Body of pancreas (tissue), 4 donors: Measurements from ENCODE around the gene VWC2L. TPM values are rescaled to one million over a fixed set of nuclear protein-coding genes. Genes with fewer than 3 reads are reported as not detected.

Experiments used
- ATAC-seq: fragments of 150-250 bp; one replicate; pipeline ENCODE4 v1.9.1; 2016
- DNase-seq, 4 donors: peaks; one replicate each; pipeline ENCODE4 v3.0.0-alpha.2; 2019
- H3K27ac ChIP-seq, 4 donors: fragments of 200-600 bp; sonication (generic); 1 replicate in 3 of 4; 2 replicates in 1 of 4; pipeline versions ENCODE4 v1.5.1 to v1.6.1; 2016 to 2019; ENCODE audit warnings: mild to moderate bottlenecking in 1 of 4, mixed read lengths in 1 of 4, moderate library complexity in 1 of 4
- H3K27me3 ChIP-seq, 2 donors: fragments of 200-600 bp; sonication (generic); one replicate each; pipeline ENCODE4 v1.6.0; 2016; ENCODE audit warnings: mild to moderate bottlenecking in 1 of 2
- H3K36me3 ChIP-seq, 2 donors: fragments of 200-600 bp; sonication (generic); replicated peaks in 1 of 2; 2 replicates each; pipeline ENCODE4 v1.5.1; 2016; ENCODE audit warnings: low read depth in 2 of 2; ENCODE audit not compliant: insufficient read depth in 1 of 2
- H3K4me1 ChIP-seq: fragments of 200-600 bp; sonication (generic); one replicate; pipeline ENCODE4 v1.6.0; 2016
- H3K4me3 ChIP-seq, 2 donors: fragments of 200-600 bp; sonication (generic); 1 replicate in 1 of 2; 2 replicates in 1 of 2; pipeline ENCODE4 v1.5.1; 2016 to 2019
- H3K9me3 ChIP-seq, 3 donors: fragments of 200-600 bp; sonication (generic); 1 replicate in 2 of 3; 2 replicates in 1 of 3; pipeline ENCODE4 v1.5.1; 2016
- POLR2A ChIP-seq, 3 donors: fragments of 450-650 bp; IDR thresholded peaks; one replicate each; pipeline ENCODE4 v1.6.1; 2016; ENCODE audit warnings: antibody characterized with exemption in 3 of 3, mild to moderate bottlenecking in 2 of 3
- WGBS, 2 donors: methylation state at CpG; one replicate each; pipeline ENCODE4 v1.1.5; 2017; 5-methylcytosine and 5-hydroxymethylcytosine counted together
- intact Hi-C: fragments of 100-400 bp; cut with DNase I; formaldehyde crosslinking; loops from one replicate; pipeline ENCODE4 v1.15.1; 2023
- total RNA-seq, 2 donors: library from RNA; depleted of rRNA; stranded (reverse); fragments of >200 nt; gene quantifications; one replicate each; pipeline ENCODE4 v1.1.0, GENCODE V29; 2016
- TF ChIP-seq, protein P1 (sequence below), 7 experiments: fragments of 450-650 bp in 4 of 7; fragments of 200-600 bp in 3 of 7; sonication (generic) in 3 of 7; IDR thresholded peaks; one replicate each; pipeline ENCODE4 v1.5.1; 2016 to 2019; ENCODE audit warnings: antibody characterized with exemption in 7 of 7

Gene VWC2L
- total RNA-seq, 2 donors from 2014 or later, result not detected

DNA sequence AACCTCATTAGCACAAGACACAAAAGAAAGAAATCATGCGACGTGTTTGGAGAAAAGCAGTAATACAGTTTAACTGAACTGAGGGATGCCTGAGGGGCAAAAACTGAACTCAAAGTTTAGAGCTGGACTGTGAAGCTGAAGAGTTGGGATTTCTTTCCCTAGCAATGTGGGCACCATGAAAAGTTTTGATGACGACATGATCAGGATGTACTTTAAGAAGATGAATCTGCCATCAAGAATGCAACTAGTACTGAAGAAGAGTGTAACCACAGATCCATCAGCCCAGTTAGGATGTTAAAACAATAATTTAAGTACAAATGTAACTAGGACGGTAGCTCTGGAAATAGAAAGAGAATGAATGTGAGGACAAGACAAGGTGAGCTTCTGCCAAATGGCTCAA, 196.2 kb downstream of the VWC2L start:
- DNase-seq, result no peak
- Histone ChIP-seq H3K9me3 (no peaks in the 10 kb centered on the region), H3K4me1 (no peaks in the 10 kb centered on the region), H3K4me3 (no peak overlapping the region), H3K36me3 (no peaks in the 10 kb centered on the region), H3K27me3 (no peaks in the 10 kb centered on the region), H3K27ac (no peak overlapping the region)
- ATAC-seq, result no peak
- intact Hi-C loops, result no loop called here
- TF ChIP-seq, protein P1, sequence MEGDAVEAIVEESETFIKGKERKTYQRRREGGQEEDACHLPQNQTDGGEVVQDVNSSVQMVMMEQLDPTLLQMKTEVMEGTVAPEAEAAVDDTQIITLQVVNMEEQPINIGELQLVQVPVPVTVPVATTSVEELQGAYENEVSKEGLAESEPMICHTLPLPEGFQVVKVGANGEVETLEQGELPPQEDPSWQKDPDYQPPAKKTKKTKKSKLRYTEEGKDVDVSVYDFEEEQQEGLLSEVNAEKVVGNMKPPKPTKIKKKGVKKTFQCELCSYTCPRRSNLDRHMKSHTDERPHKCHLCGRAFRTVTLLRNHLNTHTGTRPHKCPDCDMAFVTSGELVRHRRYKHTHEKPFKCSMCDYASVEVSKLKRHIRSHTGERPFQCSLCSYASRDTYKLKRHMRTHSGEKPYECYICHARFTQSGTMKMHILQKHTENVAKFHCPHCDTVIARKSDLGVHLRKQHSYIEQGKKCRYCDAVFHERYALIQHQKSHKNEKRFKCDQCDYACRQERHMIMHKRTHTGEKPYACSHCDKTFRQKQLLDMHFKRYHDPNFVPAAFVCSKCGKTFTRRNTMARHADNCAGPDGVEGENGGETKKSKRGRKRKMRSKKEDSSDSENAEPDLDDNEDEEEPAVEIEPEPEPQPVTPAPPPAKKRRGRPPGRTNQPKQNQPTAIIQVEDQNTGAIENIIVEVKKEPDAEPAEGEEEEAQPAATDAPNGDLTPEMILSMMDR (IDR thresholded peaks at IDR 0.05), result no peak
- TF ChIP-seq POLR2A (IDR thresholded peaks at IDR 0.05), result no peak
- 82 to 86% methylated on average over 4 of the region's 4 CpGs for WGBS, 2 donors

DNA sequence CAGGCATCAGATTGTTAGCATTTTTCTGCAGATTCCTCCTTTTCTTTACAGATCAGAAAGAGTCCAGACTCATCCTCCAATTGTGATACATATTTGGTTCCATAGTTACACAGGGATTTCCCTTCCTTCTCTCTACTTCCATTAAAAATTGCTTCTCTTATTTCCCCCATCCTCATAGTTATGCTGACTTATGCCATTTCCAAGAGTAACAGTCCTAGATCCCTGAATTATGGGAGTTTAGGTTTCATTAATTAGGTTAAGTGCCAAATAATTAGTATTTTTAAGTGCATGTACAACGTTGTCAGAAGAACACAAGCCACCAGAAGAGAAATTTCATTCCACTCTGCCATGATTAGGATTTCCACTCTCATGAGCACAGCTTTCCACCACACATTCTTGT, 200.2 kb downstream of the VWC2L start:
- Histone ChIP-seq H3K27ac (no peak overlapping the region), H3K27me3 (no peaks in the 10 kb centered on the region), H3K9me3 (no peaks in the 10 kb centered on the region), H3K36me3 (no peaks in the 10 kb centered on the region), H3K4me3 (no peak overlapping the region), H3K4me1 (no peaks in the 10 kb centered on the region)
- ATAC-seq, result no peak
- 30 to 42% methylated on average over 1 of the region's 1 CpG for WGBS, 2 donors
- intact Hi-C loops, result no loop called here
- TF ChIP-seq, protein P1 (IDR thresholded peaks at IDR 0.05), result no peak
- no peak for TF ChIP-seq POLR2A (IDR thresholded peaks at IDR 0.05)
- no peak for DNase-seq

DNA sequence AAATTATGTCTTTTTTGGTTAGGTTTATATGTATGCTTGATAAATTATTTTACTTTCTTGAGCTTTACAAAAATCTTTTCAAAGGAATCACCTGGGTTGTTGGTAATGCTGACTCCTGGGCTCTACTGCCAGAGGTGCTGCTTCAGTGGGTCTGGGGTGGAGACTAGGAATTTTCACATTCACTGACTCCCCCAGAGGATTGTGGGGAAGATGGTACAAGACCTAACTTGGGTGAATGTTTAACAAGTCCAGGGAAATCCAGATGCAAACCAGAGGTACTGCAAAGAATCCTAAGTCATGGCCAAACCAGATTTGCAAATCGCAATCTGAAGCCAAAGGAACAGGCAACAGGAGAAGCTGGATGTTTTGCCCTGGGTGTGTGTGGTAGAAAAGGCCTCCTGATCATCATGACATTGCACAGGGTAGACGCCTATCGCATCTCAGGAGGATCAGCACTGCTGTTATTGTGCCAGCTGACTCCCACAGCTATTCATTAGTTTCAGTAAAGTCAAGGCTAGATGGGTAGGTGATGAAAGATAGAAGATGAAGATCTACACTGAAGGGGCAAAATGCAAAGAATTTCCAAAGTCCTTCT, 213.4 kb downstream of the VWC2L start:
- H3K4me3 ChIP-seq, result no peak overlapping the region
- intact Hi-C loops, result no loop called here
- DNase-seq (no peak), ATAC-seq (no peak)
- TF ChIP-seq, protein P1 (IDR thresholded peaks at IDR 0.05), result no peak
- no peak for TF ChIP-seq POLR2A (IDR thresholded peaks at IDR 0.05)
- WGBS, 2 donors, result 55 to 71% methylated on average over 3 of the region's 3 CpGs
- H3K4me1 ChIP-seq, result no peaks in the 10 kb centered on the region
- H3K9me3 ChIP-seq, result no peaks in the 10 kb centered on the region
- H3K27ac ChIP-seq, result no peak overlapping the region
- no peaks in the 10 kb centered on the region for H3K36me3 ChIP-seq
- no peaks in the 10 kb centered on the region for H3K27me3 ChIP-seq

DNA sequence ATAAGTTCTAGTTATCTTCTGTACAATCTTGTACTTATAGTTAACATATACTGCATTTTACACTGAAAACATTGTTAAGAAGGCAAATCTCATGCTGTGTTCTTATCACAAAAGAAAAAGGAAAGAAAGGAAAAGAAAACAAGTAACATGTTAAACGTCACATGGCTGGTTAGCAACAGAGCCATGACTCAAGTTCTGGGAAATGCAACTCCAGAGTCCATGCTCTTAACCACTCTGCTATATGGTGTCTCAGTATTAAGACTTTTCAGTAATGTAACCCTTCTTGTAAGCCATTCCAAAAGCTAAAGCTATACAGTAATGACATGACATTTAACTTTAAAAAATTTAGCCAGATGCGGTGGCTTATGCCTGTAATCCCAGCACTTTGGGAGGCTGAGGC, 217.2 kb downstream of the VWC2L start:
- ATAC-seq, result no peak
- WGBS, 2 donors, result 52 to 62% methylated on average over 2 of the region's 2 CpGs
- intact Hi-C loops, result no loop called here
- no peaks in the 10 kb centered on the region for H3K9me3 ChIP-seq
- no peak for TF ChIP-seq POLR2A (IDR thresholded peaks at IDR 0.05)
- TF ChIP-seq, protein P1 (IDR thresholded peaks at IDR 0.05), result no peak
- no peaks in the 10 kb centered on the region for H3K27me3 ChIP-seq
- DNase-seq, result no peak
- H3K27ac ChIP-seq, result no peak overlapping the region
- no peak overlapping the region for H3K4me3 ChIP-seq
- H3K36me3 ChIP-seq, result no peaks in the 10 kb centered on the region
- H3K4me1 ChIP-seq, result no peaks in the 10 kb centered on the region
